H4 (cell line): ENCODE results near the gene MT1E. TPM values are rescaled to one million over a fixed set of nuclear protein-coding genes. Genes with fewer than 3 reads are reported as not detected.
"Not testable (repeated sequence)": the region's sequence is repeated elsewhere in the genome, so short reads cannot be mapped to it uniquely, and the experiment has no call there.

ENCODE experiments used
- DNase-seq: peaks from one replicate; pipeline ENCODE4 v3.0.0-alpha.2; 2015; ENCODE audit warnings: low spot score
- total RNA-seq: library from RNA; depleted of rRNA; stranded (reverse); fragments of >200 nt; shearing (Covaris generic); gene quantifications from 2 replicates; pipeline ENCODE4 v1.2.3, GENCODE V29; 2014

Gene MT1E
- total RNA-seq, 1 experiment from 2014 or later, result not detected

DNA sequence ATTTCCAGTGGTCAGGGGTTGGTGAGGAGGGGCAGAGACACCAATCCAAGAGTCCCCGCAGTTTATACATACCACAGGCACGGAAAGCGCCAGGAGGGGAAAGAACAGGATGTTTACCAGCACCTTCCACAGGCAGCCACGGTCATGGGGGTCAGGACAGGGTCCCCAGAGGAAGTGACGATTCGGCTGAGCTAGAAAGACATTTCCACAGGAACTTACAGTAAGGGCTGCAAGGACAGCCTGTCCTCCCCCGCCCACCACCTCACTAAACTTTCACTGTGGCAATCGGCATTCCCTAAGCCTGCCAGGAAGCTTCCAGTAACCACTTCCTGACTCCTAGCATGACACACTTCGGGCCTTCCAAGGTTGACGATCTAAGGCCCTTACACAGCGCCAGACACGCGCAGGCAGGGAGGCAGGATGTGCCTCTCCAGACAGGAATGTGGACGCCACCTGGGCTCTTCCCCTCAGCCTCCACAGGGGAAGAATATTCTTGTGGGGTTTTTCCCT is 18.4 kb upstream of the MT1E start:
- peak; percentile 99 for DNase-seq

DNA sequence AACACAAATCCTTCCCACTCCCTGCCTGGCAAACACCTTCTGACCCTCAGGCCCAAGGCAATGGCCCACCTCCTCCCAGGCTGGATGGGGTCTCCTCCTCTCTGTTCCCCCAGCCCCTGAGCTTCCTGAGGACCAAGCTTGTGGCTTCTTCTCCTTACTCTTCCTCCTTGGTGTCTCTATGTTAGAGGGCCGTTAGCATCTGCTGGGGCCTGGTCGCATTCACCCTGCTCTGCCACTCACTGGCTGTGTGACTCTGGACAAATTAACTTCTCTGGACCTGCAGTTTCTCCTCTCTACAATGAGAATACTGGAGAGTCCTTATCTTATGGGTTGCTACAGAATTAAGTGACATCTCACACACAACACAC is 17.9 kb upstream of the MT1E start:
- no peak for DNase-seq

- DNase-seq, result peak; percentile 95
These were observed 17.3 kb upstream of the MT1E start, which contains the start of gene MT2A for GRCh38 chr16:56608043-56608875. Gene MT2A (plus strand): TSS chr16:56608584. CDS start chr16:56608656, 72 bp downstream.

- no peak for DNase-seq
These were observed 16.6 kb upstream of the MT1E start for GRCh38 chr16:56608876-56609462.

- peak; percentile 91 for DNase-seq
These were observed 16.1 kb upstream of the MT1E start for GRCh38 chr16:56609463-56609921.

DNA sequence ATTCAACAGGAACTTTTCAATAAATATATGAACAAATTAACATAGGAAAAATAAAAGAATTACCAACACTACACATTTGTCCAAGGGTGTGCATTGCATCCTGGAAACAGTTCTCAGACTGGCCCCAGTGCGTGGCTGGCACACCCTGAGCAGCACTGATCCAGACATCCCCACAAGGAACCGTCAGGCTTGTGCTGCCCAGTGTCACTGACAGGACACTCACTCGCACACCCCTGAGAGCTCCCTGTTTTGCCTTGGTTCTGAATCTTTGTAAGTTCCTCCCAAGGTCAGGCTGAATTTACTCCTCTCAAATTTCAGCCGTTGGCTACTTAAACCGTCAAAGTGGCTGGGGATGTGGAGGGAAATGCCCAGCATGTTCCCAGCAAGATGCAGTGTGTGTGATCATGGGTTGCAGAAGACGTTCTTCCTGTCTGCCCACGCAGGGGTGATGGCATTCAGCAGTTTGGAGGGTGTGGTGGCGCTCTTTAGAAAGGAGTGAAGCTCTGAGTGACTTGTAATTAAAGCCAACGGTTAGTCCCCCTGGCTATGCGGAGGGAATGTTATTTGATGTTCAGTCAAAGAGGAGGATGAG is 15.5 kb upstream of the MT1E start:
- DNase-seq, result peak; percentile 75

- DNase-seq, result no peak
These were observed 14.9 kb upstream of the MT1E start for GRCh38 chr16:56610609-56611111.

- peak; percentile 25 for DNase-seq
These were observed 14.2 kb upstream of the MT1E start for GRCh38 chr16:56611281-56611833.

DNA sequence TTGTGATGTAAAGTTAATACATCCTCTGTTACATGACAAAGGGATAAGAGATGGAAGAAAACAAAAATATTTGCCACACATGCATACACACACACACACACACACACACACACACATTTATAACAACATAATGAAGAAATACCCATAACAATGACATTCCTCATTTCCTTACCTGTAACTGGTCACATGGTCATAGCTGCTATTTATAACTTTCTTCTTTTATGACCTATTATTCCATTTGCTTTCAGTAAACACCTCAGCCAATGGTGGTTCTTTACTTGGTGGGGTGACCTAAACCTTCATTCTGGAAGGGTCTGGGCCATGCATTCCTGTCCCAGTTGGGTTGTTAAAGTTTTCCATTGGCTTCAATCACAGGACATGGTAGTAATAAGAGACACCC is 11.9 kb upstream of the MT1E start:
- DNase-seq, result no peak

DNA sequence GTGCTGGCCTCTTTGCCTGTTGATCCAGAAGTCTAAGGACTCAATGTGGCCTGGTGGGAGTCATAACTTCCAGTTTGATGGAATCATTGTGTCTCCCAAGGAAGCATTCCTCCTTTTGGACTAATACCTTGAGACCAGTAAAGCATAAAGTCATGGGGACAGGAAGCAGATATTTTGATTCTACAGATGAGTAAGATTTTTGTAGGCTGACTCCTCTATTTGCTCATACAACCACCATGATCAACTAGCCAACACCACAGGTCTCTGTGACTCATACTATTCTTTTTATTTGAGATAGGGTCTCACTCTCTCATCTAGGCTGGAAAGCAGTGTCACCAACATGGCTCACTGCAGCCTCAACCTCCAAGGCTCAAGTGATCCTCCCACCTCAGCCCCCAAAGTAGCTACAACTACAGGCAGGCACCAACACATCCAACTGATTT is 11.0 kb upstream of the MT1E start:
- no peak for DNase-seq

- no peak for DNase-seq
These were observed 10.2 kb upstream of the MT1E start for GRCh38 chr16:56615353-56615752.

DNA sequence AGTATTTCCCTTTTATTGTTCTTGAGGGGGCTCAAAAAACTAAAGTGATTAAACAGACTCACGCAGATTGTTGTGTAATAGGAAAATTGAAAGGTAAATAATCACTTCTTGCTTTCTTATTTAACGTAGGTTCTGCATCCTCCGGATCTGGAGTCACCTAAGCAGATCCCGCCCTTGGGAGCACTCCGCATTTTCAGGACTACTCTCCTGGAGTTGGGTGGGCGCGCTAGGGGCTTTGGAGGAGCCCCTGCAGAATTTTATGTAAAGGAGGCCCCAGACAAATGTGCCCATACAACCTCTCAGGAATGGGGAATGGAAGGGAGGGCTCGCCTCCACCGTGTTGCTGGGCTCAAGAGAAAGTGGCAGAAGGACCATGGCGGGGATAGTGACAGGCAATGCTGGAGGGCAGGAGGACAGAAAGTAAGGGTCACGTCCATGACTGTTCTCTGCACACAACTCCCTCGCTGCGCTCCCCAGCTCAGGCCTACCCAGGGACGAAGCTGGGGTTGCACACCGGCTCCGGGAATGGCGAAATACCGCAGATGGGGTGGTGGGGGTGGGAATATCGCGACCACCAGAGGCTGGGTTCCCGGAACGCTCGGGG is 8.9 kb upstream of the MT1E start:
- DNase-seq, result no peak

GRCh38 chr16:56617212-56618085 is 8.1 kb upstream of the MT1E start:
- no peak for DNase-seq

DNA sequence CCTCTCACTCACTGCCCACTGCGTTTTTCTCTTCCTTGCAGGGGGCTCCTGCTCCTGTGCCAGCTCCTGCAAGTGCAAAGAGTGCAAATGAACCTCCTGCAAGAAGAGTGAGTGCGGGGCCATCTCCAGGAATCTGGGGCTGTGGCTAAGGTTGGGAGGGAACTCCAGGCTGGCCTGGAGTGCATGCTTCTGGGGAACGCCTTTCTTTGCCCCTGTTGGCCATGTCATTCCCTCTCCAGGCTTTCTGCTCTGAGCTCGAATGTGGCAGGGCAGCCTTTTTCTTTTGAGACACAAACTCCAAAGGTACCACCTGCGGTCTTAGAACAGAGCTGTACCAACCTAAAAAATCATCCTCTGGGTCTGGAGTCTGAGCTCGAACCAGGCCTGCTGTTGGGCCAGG is 7.4 kb upstream of the MT1E start:
- no peak for DNase-seq

GRCh38 chr16:56620339-56620897 is 5.2 kb upstream of the MT1E start:
- DNase-seq, result no peak

- not testable (repeated sequence) for DNase-seq
These were observed 3.7 kb upstream of the MT1E start for GRCh38 chr16:56621665-56622445.

DNA sequence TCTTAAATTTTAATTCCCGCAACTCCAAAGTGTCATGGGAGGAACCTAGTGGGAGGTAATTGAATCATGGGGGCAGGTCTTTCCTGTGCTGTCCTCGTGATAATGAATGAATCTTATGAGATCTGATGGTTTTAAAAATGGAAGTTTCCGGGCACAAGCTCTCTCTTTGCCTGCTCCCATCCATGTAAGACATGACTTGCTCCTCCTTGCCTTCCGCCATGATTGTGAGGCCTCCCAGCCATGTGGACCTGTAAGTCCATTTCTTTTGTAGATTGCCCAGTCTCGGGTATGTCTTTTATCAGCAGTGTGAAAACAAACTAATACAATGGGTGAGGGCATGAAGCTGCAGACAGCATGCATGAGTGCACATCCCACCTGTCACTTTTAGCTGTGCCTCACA is 2.4 kb upstream of the MT1E start:
- not testable (repeated sequence) for DNase-seq

GRCh38 chr16:56623637-56624036 is 1.9 kb upstream of the MT1E start:
- no peak for DNase-seq

DNA sequence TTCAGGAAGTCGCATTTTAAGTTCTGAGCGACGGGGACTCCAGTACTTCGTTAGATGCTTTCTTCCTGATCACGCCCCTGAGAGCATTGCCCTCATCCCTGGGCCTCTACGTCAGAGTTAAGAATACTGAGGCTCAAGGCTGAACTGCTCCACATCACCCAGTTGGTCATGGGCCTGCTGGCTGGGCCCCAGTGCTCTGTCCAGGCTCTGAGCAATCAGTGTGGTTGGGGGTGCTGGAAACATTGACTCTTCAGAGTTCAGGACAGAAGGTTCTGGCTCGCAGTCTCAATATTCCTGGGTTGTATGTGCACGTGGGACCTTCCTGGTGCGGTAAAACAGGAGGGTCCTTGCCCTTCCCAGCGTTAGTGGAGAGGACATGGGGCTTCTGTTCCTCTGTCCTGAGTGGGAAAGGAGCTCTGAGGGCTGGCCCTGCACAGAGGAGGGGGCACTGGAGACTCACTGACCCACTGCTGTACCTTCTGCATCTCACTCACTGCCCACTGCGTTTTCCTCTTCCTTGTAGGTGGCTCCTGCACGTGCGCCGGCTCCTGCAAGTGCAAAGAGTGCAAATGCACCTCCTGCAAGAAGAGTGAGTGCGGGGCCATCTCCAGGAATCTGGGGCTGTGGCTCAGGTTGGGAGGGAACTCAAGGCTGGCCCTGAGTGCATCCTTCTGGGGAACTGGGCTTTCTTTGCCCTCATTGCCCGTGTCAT is 518 bp downstream of the MT1E start:
- no peak for DNase-seq
